ENCODE results near the gene AAR2. TPM values are rescaled to one million over a fixed set of nuclear protein-coding genes. Genes with fewer than 3 reads are reported as not detected.

AAR2 gene
- total and polyA plus RNA-seq, 8 donors: 23.1 to 40.0 (median 34.6) TPM

- Histone ChIP-seq H3K4me1 (no peaks in the 10 kb centered on the region), H3K27me3 (no peaks in the 10 kb centered on the region), H3K9me3 (no peaks in the 10 kb centered on the region), H3K27ac (no peak overlapping the region), H3K36me3 (peaks cover 0 to 17% of the 10 kb centered on the region in 2 donors), H3K4me3 (no peak overlapping the region)
- ATAC-seq: no peak
- intact Hi-C loops (cut with DNase I): no loop called here
- no peak for TF ChIP-seq CTCF (IDR thresholded peaks at IDR 0.05)
- no peak for DNase-seq
These were observed 39.0 kb upstream of the AAR2 start for GRCh38 chr20:36197271-36197670.

GRCh38 chr20:36199345-36200257, 36.7 kb upstream of the AAR2 start:
- H3K9me3 ChIP-seq: no peaks in the 10 kb centered on the region
- intact Hi-C loops (cut with DNase I): no loop called here
- peak; percentile 82 to 86 for TF ChIP-seq CTCF (IDR thresholded peaks at IDR 0.05)
- no peaks in the 10 kb centered on the region for H3K27me3 ChIP-seq
- no peak overlapping the region for H3K4me3 ChIP-seq
- DNase-seq (peak; percentile 51 to 74 (median 62)), ATAC-seq (peak; percentile 91)
- no peaks in the 10 kb centered on the region for H3K4me1 ChIP-seq
- H3K36me3 ChIP-seq: peaks cover 0 to 14% of the 10 kb centered on the region in 2 donors
- H3K27ac ChIP-seq: no peak overlapping the region

- Histone ChIP-seq H3K9me3 (no peaks in the 10 kb centered on the region), H3K27me3 (no peaks in the 10 kb centered on the region), H3K4me1 (no peaks in the 10 kb centered on the region), H3K4me3 (no peak overlapping the region), H3K27ac (no peak overlapping the region), H3K36me3 (peaks cover 0 to 7% of the 10 kb centered on the region in 2 donors)
- ATAC-seq: no peak
- TF ChIP-seq CTCF (IDR thresholded peaks at IDR 0.05): no peak
- intact Hi-C loops (cut with DNase I): no loop called here
- no peak for DNase-seq
These were observed 35.8 kb upstream of the AAR2 start for GRCh38 chr20:36200451-36200850.

GRCh38 chr20:36201198-36201597, 35.1 kb upstream of the AAR2 start:
- no peak for ATAC-seq
- intact Hi-C loops (cut with DNase I): no loop called here
- H3K27me3 ChIP-seq: no peaks in the 10 kb centered on the region
- H3K4me3 ChIP-seq: no peak overlapping the region
- no peaks in the 10 kb centered on the region for H3K9me3 ChIP-seq
- TF ChIP-seq CTCF (IDR thresholded peaks at IDR 0.05): no peak
- H3K4me1 ChIP-seq: no peaks in the 10 kb centered on the region
- no peak overlapping the region for H3K27ac ChIP-seq
- DNase-seq: no peak
- peaks cover 0 to 7% of the 10 kb centered on the region in 2 donors for H3K36me3 ChIP-seq

GRCh38 chr20:36202891-36203338, 33.4 kb upstream of the AAR2 start:
- Histone ChIP-seq H3K4me3 (no peak overlapping the region), H3K36me3 (peaks cover 0 to 15% of the 10 kb centered on the region in 2 donors), H3K27me3 (no peaks in the 10 kb centered on the region), H3K9me3 (no peaks in the 10 kb centered on the region), H3K27ac (no peak overlapping the region), H3K4me1 (no peaks in the 10 kb centered on the region)
- peak; percentile 94 to 97 for TF ChIP-seq CTCF (IDR thresholded peaks at IDR 0.05)
- intact Hi-C loops (cut with DNase I): no loop called here
- DNase-seq (peak; percentile 23 to 93 (median 56)), ATAC-seq (peak; percentile 80)
